HepG2 (cell line): ENCODE results near the gene TELO2. TPM values are rescaled to one million over a fixed set of nuclear protein-coding genes. Genes with fewer than 3 reads are reported as not detected.

ENCODE experiments used
- ATAC-seq: fragments of 200-7000 bp; cut with Tn5 transposase; 3 replicates; pipeline ENCODE4 v1.9.1; 2020; ENCODE audit warnings: mild to moderate bottlenecking, moderate library complexity
- BruUV-seq: library from RNA; stranded (reverse); fragments of 400-500 nt; replicated peaks from 2 replicates; lab custom pipeline; 2021; lab: Mats Ljungman, UMichigan
- CTCF ChIA-PET: fragments of 300-600 bp; formaldehyde crosslinking; extraction: SDS; loops from one replicate; lab custom pipeline; 2021; ENCODE audit warnings: low total read pairs, inconsistent platforms, low intra/inter-chr PET ratio; lab: Yijun Ruan, JAX
- POLR2A ChIA-PET: fragments of 350-600 bp; sonication (Branson Sonifier 250); formaldehyde crosslinking; loops from one replicate; lab custom pipeline; 2020; ENCODE audit warnings: antibody characterized with exemption, inconsistent platforms; lab: Yijun Ruan, JAX
- DNase-seq: peaks from one replicate; pipeline ENCODE4 v3.0.0-alpha.2; 2015; ENCODE audit warnings: low spot score
- FAIRE-seq: peaks from 3 replicates; lab custom pipeline; 2011; peaks lifted over from hg19 to GRCh38; lab: Jason Lieb, UNC
- H2AFZ ChIP-seq: one replicate; pipeline ENCODE4 v1.6.1; 2011; ENCODE audit warnings: low read length, inconsistent platforms
- H3K27ac ChIP-seq: fragments of 300-600 bp; 3 replicates; pipeline ENCODE4 v1.8.0; 2011; ENCODE audit warnings: mixed run types, mild to moderate bottlenecking, mixed read lengths, low read length, inconsistent platforms; ENCODE audit not compliant: insufficient read depth; ENCODE audit errors: extremely low read length
- H3K27me3 ChIP-seq, 2 experiments: fragments of 200-600 bp in 1 of 2; 2 replicates in 1 of 2; 3 replicates in 1 of 2; pipeline versions ENCODE4 v1.6.0 to v1.8.0; 2011; ENCODE audit warnings: low read length in 2 of 2, mild to moderate bottlenecking in 2 of 2, moderate library complexity in 2 of 2, inconsistent platforms in 1 of 2; ENCODE audit not compliant: insufficient read depth in 2 of 2, control insufficient read depth in 1 of 2
- H3K36me3 ChIP-seq, 2 experiments: fragments of 200-600 bp in 1 of 2; replicated peaks in 1 of 2; 2 replicates in 1 of 2; 3 replicates in 1 of 2; pipeline versions ENCODE4 v1.5.1 to v1.8.0; 2011; ENCODE audit warnings: low read length in 2 of 2, inconsistent platforms in 1 of 2; ENCODE audit not compliant: insufficient read depth in 2 of 2, control insufficient read depth in 1 of 2
- H3K4me1 ChIP-seq: 2 replicates; pipeline ENCODE4 v1.5.1; 2012; ENCODE audit warnings: low read length, inconsistent platforms; ENCODE audit not compliant: insufficient read depth
- H3K4me2 ChIP-seq: 2 replicates; pipeline ENCODE4 v1.6.0; 2011; ENCODE audit warnings: low read depth, low read length, inconsistent platforms
- H3K4me3 ChIP-seq, 3 experiments: fragments of 200-600 bp in 1 of 3; sonication (generic), shearing (Covaris generic) in 1 of 3; replicated peaks in 1 of 3; 2 replicates each; pipeline ENCODE4 v1.5.1; 2011 to 2016; ENCODE audit warnings: low read length in 3 of 3, inconsistent platforms in 2 of 3, low read depth in 2 of 3, mild to moderate bottlenecking in 2 of 3, control low read depth in 1 of 3, mixed read lengths in 1 of 3; ENCODE audit not compliant: insufficient read depth in 1 of 3
- H3K79me2 ChIP-seq: one replicate; pipeline ENCODE4 v1.6.1; 2011; ENCODE audit warnings: low read length, inconsistent platforms; ENCODE audit not compliant: insufficient read depth
- H3K9ac ChIP-seq: 2 replicates; pipeline ENCODE4 v1.6.0; 2011; ENCODE audit warnings: mild to moderate bottlenecking, low read depth, low read length, inconsistent platforms; ENCODE audit not compliant: insufficient read depth
- H3K9me3 ChIP-seq: 2 replicates; pipeline ENCODE4 v1.5.1; 2012; ENCODE audit warnings: mild to moderate bottlenecking, low read length
- H4K20me1 ChIP-seq: 2 replicates; pipeline ENCODE4 v1.6.0; 2011; ENCODE audit warnings: inconsistent platforms, mild to moderate bottlenecking, low read length, moderate library complexity; ENCODE audit not compliant: insufficient read depth
- AGO2 ChIP-seq: fragments of 200-400 bp; formaldehyde crosslinking; optimal IDR thresholded peaks from 2 replicates; pipeline ENCODE3; 2017; ENCODE audit warnings: mild to moderate bottlenecking, low read depth, low read length, moderate library complexity
- HDAC1 ChIP-seq: sonication (generic); formaldehyde crosslinking; IDR thresholded peaks from 2 replicates; pipeline ENCODE4 v1.5.1; 2020; ENCODE audit warnings: mild to moderate bottlenecking, missing genetic modification reagents
- HMGXB4 ChIP-seq, 2 experiments: sonication (generic) in 1 of 2; formaldehyde crosslinking in 1 of 2; IDR thresholded peaks; 2 replicates each; pipeline versions ENCODE4 v1.4.0 to v1.6.1; 2018 to 2020; ENCODE audit warnings: missing genetic modification reagents in 2 of 2, borderline replicate concordance in 1 of 2, low read depth in 1 of 2, mild to moderate bottlenecking in 1 of 2, missing biosample characterization in 1 of 2
- SNAPC2 ChIP-seq: sonication (generic); formaldehyde crosslinking; IDR thresholded peaks from 2 replicates; pipeline ENCODE4 v1.8.1; 2022; ENCODE audit warnings: mild to moderate bottlenecking, missing genetic modification reagents
- SRY ChIP-seq: sonication (generic); formaldehyde crosslinking; IDR thresholded peaks from 2 replicates; pipeline ENCODE4 v1.8.0; 2022; ENCODE audit warnings: mild to moderate bottlenecking, missing genetic modification reagents
- ZNF225 ChIP-seq: sonication (generic); formaldehyde crosslinking; IDR thresholded peaks from 2 replicates; pipeline ENCODE4 v1.4.0; 2020; ENCODE audit warnings: mild to moderate bottlenecking, missing genetic modification reagents
- ZNF546 ChIP-seq: sonication (generic); formaldehyde crosslinking; conservative IDR thresholded peaks from 2 replicates; pipeline ENCODE4 v1.8.1; 2023; ENCODE audit warnings: mild to moderate bottlenecking, missing genetic modification reagents
- WGBS: methylation state at CpG from one replicate; pipeline ENCODE4 v1.1.6; 2017; ENCODE audit warnings: low lambda C conversion rate; 5-methylcytosine and 5-hydroxymethylcytosine counted together
- in situ Hi-C: cut with HindIII; loops from 2 replicates; pipeline ENCODE4 v1.10.0; 2017; ENCODE audit warnings: low pct_unique_long_range_greater_than_20kb; ENCODE audit not compliant: extremely low pct_ligation_motif_present
- intact Hi-C: fragments of 100-400 bp; cut with micrococcal nuclease; formaldehyde crosslinking; loops from one replicate; pipeline ENCODE4 v1.10.0; 2022; ENCODE audit not compliant: unreplicated experiment
- polyA plus RNA-seq, 8 experiments: library from polyadenylated mRNA; depleted of rRNA in 3 of 8; stranded (reverse) in 7 of 8; unstranded in 1 of 8; fragments of >200 nt; fragmentation: Illumina TruSeq in 4 of 8; extraction: Trizol in 4 of 8; gene quantifications; 2 replicates each; pipeline versions ENCODE4 v1.2.1 to v1.2.3, GENCODE V29; 2011 to 2016; ENCODE audit warnings: low read depth in 4 of 8, missing spikeins in 1 of 8, mixed read lengths in 1 of 8; ENCODE audit not compliant: insufficient read depth in 1 of 8
- total RNA-seq, 5 experiments: library from RNA; depleted of rRNA; stranded (reverse); fragments of >200 nt; fragmentation: Illumina TruSeq; extraction: Trizol; gene quantifications; 2 replicates each; pipeline ENCODE4 v1.2.3, GENCODE V29; 2016; ENCODE audit warnings: low read depth in 1 of 5

Gene TELO2
- total and polyA plus RNA-seq, 2 of the 13 experiments (the other 11 are each of a cell fraction or from before 2014, with no cell fraction given), result 10.1 to 17.9 TPM

GRCh38 chr16:1445518-1446203, 47.5 kb upstream of the TELO2 start:
- ATAC-seq (no peak), FAIRE-seq (no peak), DNase-seq (no peak)
- Histone ChIP-seq H3K27me3 (peaks cover 0 to 1% of the 10 kb centered on the region in 2 experiments; a peak in 3 of 5 replicates), H2AFZ (no peak overlapping the region), H3K9ac (no peak overlapping the region), H3K4me1 (peaks cover 14% of the 10 kb centered on the region), H3K4me2 (no peak overlapping the region), H3K4me3 (no peak overlapping the region), H3K27ac (no peak overlapping the region), H3K36me3 (no peaks in the 10 kb centered on the region; a peak in 1 of 5 replicates), H3K9me3 (no peaks in the 10 kb centered on the region), H4K20me1 (no peaks in the 10 kb centered on the region), H3K79me2 (no peaks in the 10 kb centered on the region)
- ChIA-PET POLR2A (no interaction called here), CTCF (no interaction called here)
- in situ Hi-C loops (no loop called here), intact Hi-C loops (no loop called here)
- TF ChIP-seq AGO2, result peak; percentile 27
- no peak for TF ChIP-seq SNAPC2 (CRISPR knock-in tag)
- WGBS, result 98% methylated on average over 6 of the region's 25 CpGs
- TSS peak; percentile 59 for BruUV-seq

DNA sequence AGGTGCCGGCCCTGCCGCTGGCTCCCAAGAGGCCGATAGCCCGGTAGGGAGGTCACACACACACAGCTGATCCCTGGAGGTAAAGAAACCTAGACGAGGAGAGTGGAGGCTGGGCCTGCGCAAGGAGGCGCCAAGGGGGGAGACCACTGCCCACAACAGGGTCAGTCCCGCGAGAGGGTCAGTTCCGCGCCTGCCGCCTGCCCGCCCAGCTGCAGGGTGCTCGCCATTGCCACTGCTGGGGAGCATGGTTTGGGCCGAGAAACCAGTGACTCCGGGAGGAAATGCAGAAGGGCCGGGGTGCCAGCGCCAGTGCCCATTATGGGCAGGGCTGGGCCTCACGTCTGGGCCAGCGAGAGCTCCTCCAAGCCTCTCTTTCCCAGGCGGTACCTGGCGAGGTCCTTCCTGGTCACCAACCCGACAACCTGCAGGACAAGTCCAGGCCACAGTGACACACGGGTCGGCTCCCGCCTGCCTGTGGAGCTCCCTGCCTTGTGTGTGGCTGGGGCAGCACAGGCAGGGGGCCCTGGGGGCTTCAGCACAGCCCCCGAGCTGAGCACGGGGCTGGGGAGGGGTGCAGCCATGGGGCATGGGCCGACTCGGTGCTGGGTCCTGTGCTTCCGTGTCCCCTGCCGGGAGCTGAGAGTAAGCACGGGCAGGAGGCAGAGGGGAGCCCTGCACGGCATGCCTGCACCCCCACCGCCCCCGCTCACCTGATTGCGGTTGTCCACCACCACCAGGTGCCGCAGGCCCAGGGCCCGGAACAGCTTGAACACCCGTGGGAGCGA, 46.7 kb upstream of the TELO2 start:
- FAIRE-seq (no peak), DNase-seq (no peak), ATAC-seq (no peak)
- in situ Hi-C loops (no loop called here), intact Hi-C loops (no loop called here)
- Histone ChIP-seq H3K9ac (no peak overlapping the region), H3K9me3 (no peaks in the 10 kb centered on the region), H3K36me3 (peaks cover 2 to 4% of the 10 kb centered on the region in 2 experiments; a peak in 2 of 5 replicates), H3K79me2 (no peaks in the 10 kb centered on the region), H3K4me3 (no peak overlapping the region), H3K27ac (no peak overlapping the region), H3K4me1 (peaks cover 7% of the 10 kb centered on the region), H2AFZ (no peak overlapping the region), H4K20me1 (no peaks in the 10 kb centered on the region), H3K27me3 (peaks cover 0 to 1% of the 10 kb centered on the region in 2 experiments; a peak in 3 of 5 replicates), H3K4me2 (no peak overlapping the region)
- WGBS, result over 99% methylated on average over 15 of the region's 41 CpGs
- BruUV-seq, result no TSS peak
- ChIA-PET POLR2A (no interaction called here), CTCF (no interaction called here)
- TF ChIP-seq HMGXB4 (CRISPR knock-in tag; IDR thresholded peaks at IDR 0.05; ENCODE audit: borderline replicate concordance in 1 of 2, low read depth in 1 of 2) (no peak), ZNF225 (no peak), ZNF546 (CRISPR knock-in tag) (no peak), SRY (CRISPR knock-in tag) (no peak), AGO2 (peak; percentile 13), HDAC1 (CRISPR knock-in tag) (no peak)
